Smooth muscle cell (in vitro differentiated cells): ENCODE measurements around the gene VTN. TPM values are rescaled to one million over a fixed set of nuclear protein-coding genes. Genes with fewer than 3 reads are reported as not detected.

Source experiments
- DNase-seq: peaks from one replicate; lab custom pipeline; 2025; ENCODE audit not compliant: unreplicated experiment; lab: John Stamatoyannopoulos, UW
- H2AFZ ChIP-seq: fragments of 200-600 bp; sonication (generic); 2 replicates; pipeline ENCODE4 v1.6.0; 2016; ENCODE audit warnings: antibody characterized with exemption, low read depth, mild to moderate bottlenecking
- H3F3A ChIP-seq: fragments of 200-600 bp; sonication (generic); 2 replicates; pipeline ENCODE4 v1.6.0; 2017; ENCODE audit warnings: antibody characterized with exemption, low read depth
- H3K27ac ChIP-seq: fragments of 200-600 bp; sonication (generic); 2 replicates; pipeline ENCODE4 v1.5.1; 2016; ENCODE audit warnings: low read depth, mild to moderate bottlenecking
- H3K27me3 ChIP-seq: fragments of 200-600 bp; sonication (generic); 2 replicates; pipeline ENCODE4 v1.6.1; 2016; ENCODE audit warnings: low read depth, mild to moderate bottlenecking
- H3K36me3 ChIP-seq: fragments of 200-600 bp; sonication (generic); 2 replicates; pipeline ENCODE4 v1.5.1; 2016; ENCODE audit warnings: low read depth
- H3K4me1 ChIP-seq: fragments of 200-600 bp; sonication (generic); 2 replicates; pipeline ENCODE4 v1.5.1; 2016; ENCODE audit warnings: low read depth
- H3K4me2 ChIP-seq: fragments of 200-600 bp; sonication (generic); 2 replicates; pipeline ENCODE4 v1.6.0; 2016; ENCODE audit warnings: mild to moderate bottlenecking
- H3K4me3 ChIP-seq: fragments of 200-600 bp; sonication (generic); 2 replicates; pipeline ENCODE4 v1.5.1; 2016; ENCODE audit warnings: mild to moderate bottlenecking
- H3K79me2 ChIP-seq: fragments of 200-600 bp; sonication (generic); 2 replicates; pipeline ENCODE4 v1.6.0; 2016; ENCODE audit warnings: low read depth, mild to moderate bottlenecking
- H3K9ac ChIP-seq: fragments of 200-600 bp; sonication (generic); 2 replicates; pipeline ENCODE4 v1.6.0; 2016; ENCODE audit warnings: low read depth
- H3K9me3 ChIP-seq: fragments of 200-600 bp; sonication (generic); replicated peaks from 2 replicates; pipeline ENCODE4 v1.5.1; 2016; ENCODE audit warnings: low read depth
- H4K20me1 ChIP-seq: fragments of 200-600 bp; sonication (generic); 2 replicates; pipeline ENCODE4 v1.6.0; 2016; ENCODE audit warnings: low read depth
- WGBS: methylation state at CpG from one replicate; pipeline ENCODE4 v1.1.7; 2016; ENCODE audit warnings: low lambda C conversion rate; 5-methylcytosine and 5-hydroxymethylcytosine counted together
- polyA plus RNA-seq: library from polyadenylated mRNA; unstranded; fragments of >200 nt; fragmentation: Nextera tagmentation; extraction: Ambion mirVana; gene quantifications from 2 replicates; pipeline ENCODE4 v1.2.1, GENCODE V29; 2016
- total RNA-seq: library from RNA; depleted of rRNA; stranded (reverse); fragments of >200 nt; gene quantifications from 2 replicates; pipeline ENCODE4 v1.2.3, GENCODE V29; 2014
- TF ChIP-seq, protein P1 (sequence below): fragments of 200-600 bp; sonication (generic); IDR thresholded peaks from 2 replicates; pipeline ENCODE4 v1.5.1; 2017; ENCODE audit warnings: borderline replicate concordance, mild to moderate bottlenecking, antibody characterized with exemption; ENCODE audit not compliant: insufficient read depth, poor library complexity, severe bottlenecking

Gene VTN
- total and polyA plus RNA-seq, 2 experiments from 2014 or later = 60.3 to 90.3 TPM

DNA sequence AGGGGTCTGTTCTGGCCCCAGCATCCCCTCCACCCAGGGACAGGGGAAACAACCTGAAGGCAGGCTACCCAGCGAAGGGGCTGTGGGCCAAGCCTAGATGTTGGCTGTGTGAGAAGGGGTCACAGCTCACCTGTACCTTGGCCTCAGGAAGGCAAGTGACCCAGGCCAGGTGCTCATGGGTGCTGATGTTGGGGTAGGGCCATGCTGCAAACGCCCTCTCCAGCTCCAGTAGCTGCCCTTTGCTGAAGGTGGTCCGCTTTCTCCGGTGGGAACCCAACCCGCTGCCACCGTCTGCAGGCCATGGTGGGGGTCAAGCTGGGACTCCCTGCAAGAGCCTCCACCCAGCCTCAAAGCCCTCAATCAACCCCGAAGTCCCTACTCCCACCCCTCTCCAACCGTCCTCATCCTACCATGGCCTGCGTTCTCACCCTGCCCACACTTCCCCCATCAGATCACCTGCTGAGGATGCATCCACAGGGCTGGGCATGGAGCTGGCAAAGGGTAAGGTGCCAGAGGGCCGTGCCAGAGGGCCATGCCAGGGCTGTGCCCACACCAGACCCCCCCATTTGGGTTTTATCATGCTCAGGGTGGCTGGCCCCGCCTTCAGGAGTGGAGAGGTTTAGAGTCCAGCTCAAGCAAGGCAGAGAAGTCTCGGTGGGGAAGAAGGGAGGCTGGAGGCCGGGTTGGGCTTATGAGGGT lies 5.3 kb downstream of the VTN start, which contains the start of gene SEBOX:
Gene SEBOX (minus strand): TSS at position 535 of the 699 bp plus-strand sequence. CDS start 48 bp downstream, at position 487.
- TF ChIP-seq, protein P1, sequence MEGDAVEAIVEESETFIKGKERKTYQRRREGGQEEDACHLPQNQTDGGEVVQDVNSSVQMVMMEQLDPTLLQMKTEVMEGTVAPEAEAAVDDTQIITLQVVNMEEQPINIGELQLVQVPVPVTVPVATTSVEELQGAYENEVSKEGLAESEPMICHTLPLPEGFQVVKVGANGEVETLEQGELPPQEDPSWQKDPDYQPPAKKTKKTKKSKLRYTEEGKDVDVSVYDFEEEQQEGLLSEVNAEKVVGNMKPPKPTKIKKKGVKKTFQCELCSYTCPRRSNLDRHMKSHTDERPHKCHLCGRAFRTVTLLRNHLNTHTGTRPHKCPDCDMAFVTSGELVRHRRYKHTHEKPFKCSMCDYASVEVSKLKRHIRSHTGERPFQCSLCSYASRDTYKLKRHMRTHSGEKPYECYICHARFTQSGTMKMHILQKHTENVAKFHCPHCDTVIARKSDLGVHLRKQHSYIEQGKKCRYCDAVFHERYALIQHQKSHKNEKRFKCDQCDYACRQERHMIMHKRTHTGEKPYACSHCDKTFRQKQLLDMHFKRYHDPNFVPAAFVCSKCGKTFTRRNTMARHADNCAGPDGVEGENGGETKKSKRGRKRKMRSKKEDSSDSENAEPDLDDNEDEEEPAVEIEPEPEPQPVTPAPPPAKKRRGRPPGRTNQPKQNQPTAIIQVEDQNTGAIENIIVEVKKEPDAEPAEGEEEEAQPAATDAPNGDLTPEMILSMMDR = no peak
- no peaks in the 10 kb centered on the region for H3K79me2 ChIP-seq
- H4K20me1 ChIP-seq = no peaks in the 10 kb centered on the region
- no peak within 1 kb of the TSS for H3K9ac ChIP-seq
- no peak within 1 kb of the TSS for H3K4me3 ChIP-seq
- H3K27ac ChIP-seq = no peak within 1 kb of the TSS
- no peaks in the 10 kb centered on the region for H3K27me3 ChIP-seq
- no peak within 1 kb of the TSS for H3K4me2 ChIP-seq
- peaks cover 5% of the 10 kb centered on the region for H3K36me3 ChIP-seq
- H3K9me3 ChIP-seq = no peaks in the 10 kb centered on the region
- peaks cover 3% of the 10 kb centered on the region for H3K4me1 ChIP-seq
- no peak for DNase-seq
- no peak within 1 kb of the TSS for H2AFZ ChIP-seq
- 96% methylated on average over 12 of the region's 13 CpGs for WGBS
- H3F3A ChIP-seq = no peaks in the 10 kb centered on the region

DNA sequence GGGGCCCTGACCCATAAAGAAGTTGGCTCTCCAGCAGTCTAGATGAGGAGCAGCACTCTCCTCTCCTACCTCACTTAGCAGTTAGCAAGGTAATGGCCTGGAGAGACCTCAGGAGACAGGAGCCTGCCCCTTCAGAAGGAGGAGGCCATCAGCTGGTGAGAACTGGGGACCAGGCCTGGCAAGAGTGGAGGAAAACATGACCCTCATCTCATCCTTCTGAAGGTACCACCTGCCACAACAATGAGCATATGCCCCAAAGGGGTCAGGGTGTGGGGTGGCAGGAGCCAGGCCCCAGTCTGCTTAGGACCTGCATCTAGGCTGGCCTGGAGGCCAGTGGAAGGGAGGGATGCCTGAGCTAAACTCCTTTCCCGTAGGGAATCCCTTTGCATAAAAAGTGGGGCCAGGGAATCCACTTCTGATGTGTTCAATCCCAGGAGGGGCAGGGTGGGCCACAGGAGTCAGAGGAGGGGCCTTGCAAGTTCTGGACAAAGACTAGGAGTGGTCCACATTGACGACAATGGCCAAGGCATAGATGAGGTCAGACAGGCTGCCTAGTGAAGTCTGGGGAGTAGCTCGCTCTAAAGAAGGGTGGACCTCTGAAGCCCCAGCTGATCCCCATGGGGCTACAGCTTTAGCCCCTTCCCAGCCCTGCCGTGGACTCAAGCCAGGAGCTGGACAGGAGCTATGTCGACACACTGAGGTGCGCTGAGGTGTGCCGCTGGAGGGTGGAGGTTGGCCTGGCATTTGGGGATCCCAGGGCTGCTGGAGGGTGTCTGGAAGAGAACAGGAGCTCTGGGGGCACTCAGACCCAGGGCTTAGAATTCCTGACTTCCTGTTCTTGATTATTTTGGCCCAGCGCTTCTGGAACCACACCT lies 6.1 kb downstream of the VTN start:
- no peaks in the 10 kb centered on the region for H3K79me2 ChIP-seq
- TF ChIP-seq, protein P1 = no peak
- H2AFZ ChIP-seq = no peak overlapping the region
- DNase-seq = no peak
- no peak overlapping the region for H3K4me3 ChIP-seq
- no peak overlapping the region for H3K4me2 ChIP-seq
- no peaks in the 10 kb centered on the region for H3K27me3 ChIP-seq
- H3K27ac ChIP-seq = no peak overlapping the region
- 99% methylated on average over 8 of the region's 8 CpGs for WGBS
- H3K36me3 ChIP-seq = peaks cover 9% of the 10 kb centered on the region
- no peaks in the 10 kb centered on the region for H4K20me1 ChIP-seq
- no peaks in the 10 kb centered on the region for H3K4me1 ChIP-seq
- no peak overlapping the region for H3K9ac ChIP-seq
- no peaks in the 10 kb centered on the region for H3F3A ChIP-seq
- H3K9me3 ChIP-seq = no peaks in the 10 kb centered on the region

DNA sequence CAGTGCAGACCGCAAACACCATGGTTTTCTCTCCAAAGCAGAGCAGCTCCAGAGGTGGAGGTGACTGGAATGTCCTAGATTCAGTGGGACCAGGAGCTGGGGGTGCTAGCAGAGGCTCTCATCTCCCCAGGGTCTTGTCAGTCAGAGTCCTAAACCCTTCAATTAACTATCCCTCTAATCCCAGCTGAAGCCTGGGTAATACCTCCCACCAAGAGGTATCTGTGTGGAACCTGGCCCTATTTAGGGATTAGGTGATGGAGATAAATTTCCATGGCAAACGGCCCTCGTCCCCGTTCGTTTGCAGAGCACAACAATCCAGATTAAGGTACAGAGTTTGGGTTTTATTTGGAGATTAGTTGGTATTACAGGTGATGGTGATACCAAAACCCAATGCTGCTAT lies 6.9 kb downstream of the VTN start:
- Histone ChIP-seq H3K4me1 (peaks cover 7% of the 10 kb centered on the region), H3K27me3 (no peaks in the 10 kb centered on the region), H3F3A (no peaks in the 10 kb centered on the region), H4K20me1 (no peaks in the 10 kb centered on the region), H2AFZ (no peak overlapping the region), H3K4me3 (no peak overlapping the region), H3K4me2 (no peak overlapping the region), H3K9ac (no peak overlapping the region), H3K9me3 (no peaks in the 10 kb centered on the region), H3K36me3 (peaks cover 9% of the 10 kb centered on the region), H3K27ac (no peak overlapping the region), H3K79me2 (peaks cover 8% of the 10 kb centered on the region)
- no peak for DNase-seq
- WGBS = 93% methylated on average over 5 of the region's 5 CpGs
- TF ChIP-seq, protein P1 = no peak
